Colonic mucosa (tissue), 4 donors: ENCODE data around the gene SRPX. TPM values are rescaled to one million over a fixed set of nuclear protein-coding genes. Genes with fewer than 3 reads are reported as not detected.

ENCODE experiments used
- DNase-seq: peaks from one replicate; pipeline ENCODE4 v3.0.0-alpha.2; 2020
- H3K27ac ChIP-seq: fragments of 200-600 bp; one replicate; pipeline ENCODE4 v1.8.0; 2021
- H3K27me3 ChIP-seq: fragments of 200-600 bp; one replicate; pipeline ENCODE4 v1.8.0; 2021
- H3K36me3 ChIP-seq: fragments of 200-600 bp; one replicate; pipeline ENCODE4 v1.8.0; 2021
- H3K4me1 ChIP-seq: fragments of 200-600 bp; one replicate; pipeline ENCODE4 v1.8.0; 2021; ENCODE audit warnings: mild to moderate bottlenecking
- H3K4me3 ChIP-seq: fragments of 200-600 bp; one replicate; pipeline ENCODE4 v1.8.0; 2021
- H3K9ac ChIP-seq, 2 donors: one replicate each; pipeline ENCODE4 v1.7.0; 2013; ENCODE audit warnings: control low read depth in 2 of 2, low read depth in 2 of 2, low read length in 2 of 2
- H3K9me3 ChIP-seq: fragments of 200-600 bp; one replicate; pipeline ENCODE4 v1.8.0; 2021
- intact Hi-C: fragments of 100-400 bp; cut with DNase I; formaldehyde crosslinking; loops from one replicate; pipeline ENCODE4 v1.14.1; 2022
- total RNA-seq, 2 donors: library from RNA; stranded (reverse); fragmentation: NEBNext Ultra II Directional in 1 of 2; extraction: Animal tissue kit (Norgen Biotek cat#: 25700) in 1 of 2; gene quantifications; one replicate each; pipeline ENCODE4 v1.2.1, GENCODE V29; 2021
- TF ChIP-seq, protein P1 (sequence below): fragments of 200-600 bp; IDR thresholded peaks from one replicate; pipeline ENCODE4 v1.8.0; 2022; ENCODE audit warnings: antibody characterized with exemption, mild to moderate bottlenecking
- donor health status: healthy.
- donor health status: DM: no; HTN: no; CAD: no.
- donor health status: DM: no; HTN: no; CAD: no.

SRPX gene
- total RNA-seq, 2 donors from 2014 or later, result 7.6 to 15.9 TPM

DNA sequence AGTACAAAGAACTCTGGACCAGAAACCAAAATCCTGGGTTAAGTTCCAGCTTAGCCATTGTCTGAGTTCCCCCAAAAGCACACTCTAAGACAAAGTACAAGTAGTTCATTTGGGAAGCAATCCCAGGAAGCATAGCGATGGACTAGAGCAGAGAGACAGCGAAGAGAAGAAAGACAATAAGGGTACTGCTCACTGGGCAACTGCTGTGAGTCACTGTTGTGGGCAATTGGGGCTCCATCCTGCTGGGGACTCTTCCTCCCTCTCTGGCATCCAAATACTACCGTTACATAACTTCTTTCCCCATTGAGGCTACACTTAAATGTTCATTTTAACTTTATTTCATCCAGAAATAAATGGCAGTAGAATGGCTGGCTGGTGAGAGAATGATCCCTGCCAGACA is 14.1 kb downstream of the SRPX start:
- Histone ChIP-seq H3K9ac (no peak overlapping the region), H3K27me3 (no peaks in the 10 kb centered on the region), H3K27ac (no peak overlapping the region), H3K4me1 (no peaks in the 10 kb centered on the region), H3K4me3 (no peak overlapping the region), H3K9me3 (no peaks in the 10 kb centered on the region), H3K36me3 (no peaks in the 10 kb centered on the region)
- no peak for DNase-seq
- intact Hi-C loops, result no loop called here
- TF ChIP-seq, protein P1, sequence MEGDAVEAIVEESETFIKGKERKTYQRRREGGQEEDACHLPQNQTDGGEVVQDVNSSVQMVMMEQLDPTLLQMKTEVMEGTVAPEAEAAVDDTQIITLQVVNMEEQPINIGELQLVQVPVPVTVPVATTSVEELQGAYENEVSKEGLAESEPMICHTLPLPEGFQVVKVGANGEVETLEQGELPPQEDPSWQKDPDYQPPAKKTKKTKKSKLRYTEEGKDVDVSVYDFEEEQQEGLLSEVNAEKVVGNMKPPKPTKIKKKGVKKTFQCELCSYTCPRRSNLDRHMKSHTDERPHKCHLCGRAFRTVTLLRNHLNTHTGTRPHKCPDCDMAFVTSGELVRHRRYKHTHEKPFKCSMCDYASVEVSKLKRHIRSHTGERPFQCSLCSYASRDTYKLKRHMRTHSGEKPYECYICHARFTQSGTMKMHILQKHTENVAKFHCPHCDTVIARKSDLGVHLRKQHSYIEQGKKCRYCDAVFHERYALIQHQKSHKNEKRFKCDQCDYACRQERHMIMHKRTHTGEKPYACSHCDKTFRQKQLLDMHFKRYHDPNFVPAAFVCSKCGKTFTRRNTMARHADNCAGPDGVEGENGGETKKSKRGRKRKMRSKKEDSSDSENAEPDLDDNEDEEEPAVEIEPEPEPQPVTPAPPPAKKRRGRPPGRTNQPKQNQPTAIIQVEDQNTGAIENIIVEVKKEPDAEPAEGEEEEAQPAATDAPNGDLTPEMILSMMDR, result no peak

DNA sequence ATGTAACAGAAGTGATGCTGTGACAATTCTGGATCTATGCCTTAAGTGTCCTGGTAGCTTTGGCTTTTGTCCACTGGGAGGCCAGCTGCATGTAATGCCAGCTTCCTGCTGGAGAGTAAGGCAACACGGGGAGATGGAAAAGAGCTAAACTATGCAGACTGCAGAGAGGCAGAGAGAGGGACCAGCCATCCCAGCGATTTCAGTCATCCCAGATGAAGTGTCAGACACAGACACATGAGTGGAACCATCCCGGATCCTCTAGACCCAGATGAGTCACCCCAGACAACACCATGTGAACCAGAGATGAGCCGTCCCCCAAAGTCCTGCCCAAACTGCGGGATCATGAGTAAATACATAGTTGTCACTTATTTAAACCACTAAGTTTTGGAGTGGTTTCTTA is 14.6 kb downstream of the SRPX start:
- TF ChIP-seq, protein P1, result no peak
- no peak overlapping the region for H3K27ac ChIP-seq
- no peaks in the 10 kb centered on the region for H3K36me3 ChIP-seq
- no peak for DNase-seq
- intact Hi-C loops, result no loop called here
- no peaks in the 10 kb centered on the region for H3K27me3 ChIP-seq
- H3K4me3 ChIP-seq, result no peak overlapping the region
- H3K9me3 ChIP-seq, result no peaks in the 10 kb centered on the region
- no peak overlapping the region for H3K9ac ChIP-seq
- no peaks in the 10 kb centered on the region for H3K4me1 ChIP-seq

DNA sequence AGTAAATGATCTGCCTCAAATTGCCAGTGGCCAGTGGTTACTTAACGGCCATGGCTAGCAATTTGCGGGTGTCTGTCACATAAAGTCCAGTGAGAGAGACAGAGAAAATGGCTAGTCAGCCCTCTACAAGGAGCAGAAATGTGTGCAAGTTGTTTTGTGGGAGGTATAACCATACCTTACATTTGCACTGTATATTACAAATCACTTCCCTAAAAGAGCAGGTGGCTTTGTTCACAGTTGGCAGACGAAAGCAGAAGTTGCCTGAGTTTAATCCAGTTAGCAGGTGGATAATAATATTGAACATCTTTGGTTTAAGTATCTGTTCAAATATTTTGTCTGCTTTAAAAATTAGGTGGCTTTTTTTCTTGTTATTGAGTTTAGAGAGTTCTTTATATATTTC is 15.6 kb downstream of the SRPX start:
- no peaks in the 10 kb centered on the region for H3K9me3 ChIP-seq
- no peak overlapping the region for H3K9ac ChIP-seq
- H3K27me3 ChIP-seq, result no peaks in the 10 kb centered on the region
- no peak for DNase-seq
- H3K4me1 ChIP-seq, result no peaks in the 10 kb centered on the region
- intact Hi-C loops, result no loop called here
- TF ChIP-seq, protein P1, result no peak
- no peaks in the 10 kb centered on the region for H3K36me3 ChIP-seq
- no peak overlapping the region for H3K4me3 ChIP-seq
- H3K27ac ChIP-seq, result no peak overlapping the region

DNA sequence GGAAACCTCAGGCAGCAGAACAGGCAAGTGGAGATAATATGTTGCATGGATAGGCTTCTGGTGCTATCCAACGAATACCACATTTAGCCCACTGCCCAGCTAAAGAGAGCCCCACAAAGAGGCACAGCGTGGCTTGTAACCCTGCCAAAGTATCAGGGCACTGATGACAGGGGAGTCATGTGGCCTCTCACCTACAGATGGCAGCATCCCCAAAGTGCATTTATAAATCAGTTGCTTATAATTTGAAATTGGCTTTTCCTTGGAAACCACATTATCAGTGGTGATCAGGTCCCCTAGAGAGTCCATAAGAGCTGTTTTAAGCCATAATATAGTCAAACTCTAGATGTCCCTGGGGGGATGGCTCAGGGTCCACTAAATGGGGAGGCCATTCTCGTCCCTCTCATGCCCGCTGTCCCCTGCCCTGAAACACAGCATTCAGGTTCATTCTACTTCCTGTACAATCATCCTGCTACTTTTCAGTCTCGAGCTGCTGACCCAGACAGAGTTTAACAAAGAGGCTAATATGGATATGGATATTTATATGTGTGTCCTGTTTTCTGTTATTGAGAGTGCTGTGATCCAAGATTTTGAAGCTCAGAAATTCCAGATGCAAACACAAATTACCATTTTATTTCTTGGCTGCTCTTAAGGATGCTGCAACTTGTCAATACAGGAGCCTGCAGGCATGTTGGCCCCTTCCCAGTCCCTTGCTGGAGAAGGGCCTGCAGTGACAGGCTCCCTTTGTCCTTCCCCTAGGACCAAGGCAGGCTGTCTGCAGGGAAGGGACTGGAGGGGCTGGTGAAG is 28.5 kb downstream of the SRPX start:
- H3K27me3 ChIP-seq, result no peaks in the 10 kb centered on the region
- H3K9ac ChIP-seq, result no peak overlapping the region
- TF ChIP-seq, protein P1, result peak; percentile 23
- H3K36me3 ChIP-seq, result no peaks in the 10 kb centered on the region
- no peak overlapping the region for H3K4me3 ChIP-seq
- no peaks in the 10 kb centered on the region for H3K4me1 ChIP-seq
- no peak overlapping the region for H3K27ac ChIP-seq
- intact Hi-C loops, result no loop called here
- no peak for DNase-seq
- no peaks in the 10 kb centered on the region for H3K9me3 ChIP-seq

DNA sequence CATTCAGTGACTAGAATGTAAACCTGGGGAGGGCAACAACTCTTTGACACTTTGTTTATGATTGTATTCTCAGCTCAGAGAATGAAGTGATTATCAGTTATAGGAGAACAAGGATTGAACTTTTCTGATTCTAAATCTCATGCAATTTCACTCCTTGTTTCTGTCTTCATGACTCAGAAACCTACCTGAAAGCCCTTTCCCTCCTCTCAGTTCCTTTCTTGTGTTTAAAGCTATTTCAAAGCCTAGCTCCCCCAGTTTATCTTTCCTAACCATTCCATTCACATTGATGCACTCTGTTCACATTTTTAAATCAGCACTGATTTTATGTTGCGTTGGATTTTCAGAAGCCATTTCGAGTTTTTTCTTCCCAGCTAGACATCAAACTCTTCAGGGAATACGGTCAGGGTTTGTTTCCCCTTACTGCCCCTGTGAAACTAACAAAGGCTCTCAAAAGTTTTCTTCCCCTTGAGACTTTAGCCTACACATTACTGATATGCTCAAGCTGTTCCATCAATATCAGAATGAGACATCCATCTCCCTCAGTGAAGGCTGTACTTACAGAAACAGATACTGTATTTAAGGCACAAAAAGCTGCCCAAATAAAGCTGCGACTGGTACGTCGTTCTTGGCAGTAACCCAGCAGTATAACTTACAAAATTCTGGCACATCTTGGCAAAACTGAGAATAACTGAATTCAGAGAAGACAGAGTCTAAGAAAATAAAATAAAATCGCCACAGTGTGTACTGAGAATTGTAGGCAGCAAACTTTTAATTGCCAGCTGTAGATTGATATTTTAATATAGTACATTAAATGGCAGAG is 31.0 kb downstream of the SRPX start:
- Histone ChIP-seq H3K27me3 (no peaks in the 10 kb centered on the region), H3K4me1 (no peaks in the 10 kb centered on the region), H3K4me3 (no peak overlapping the region), H3K9me3 (no peaks in the 10 kb centered on the region), H3K36me3 (no peaks in the 10 kb centered on the region), H3K27ac (no peak overlapping the region), H3K9ac (no peak overlapping the region)
- TF ChIP-seq, protein P1, result no peak
- intact Hi-C loops, result no loop called here
- DNase-seq, result no peak
